Lower leg skin (tissue), 4 donors: ENCODE data around the gene GPN2. TPM values are rescaled to one million over a fixed set of nuclear protein-coding genes. Genes with fewer than 3 reads are reported as not detected.

ENCODE experiments used
- DNase-seq, 2 donors: peaks; one replicate each; pipeline ENCODE4 v3.0.0-alpha.2; 2019; ENCODE audit warnings: low spot score in 2 of 2
- H3K4me3 ChIP-seq: fragments of 200-600 bp; sonication (generic); 2 replicates; pipeline ENCODE4 v1.5.1; 2017; ENCODE audit warnings: mild to moderate bottlenecking, low read depth; ENCODE audit not compliant: poor library complexity, severe bottlenecking
- POLR2A ChIP-seq, 2 donors: fragments of 450-650 bp; IDR thresholded peaks; one replicate each; pipeline ENCODE4 v1.6.1; 2016 to 2017; ENCODE audit warnings: antibody characterized with exemption in 2 of 2, mild to moderate bottlenecking in 1 of 2, moderate library complexity in 1 of 2
- WGBS, 2 donors: methylation state at CpG; one replicate each; pipeline ENCODE4 v1.1.5; 2018; 5-methylcytosine and 5-hydroxymethylcytosine counted together
- intact Hi-C: fragments of 100-400 bp; cut with DNase I; formaldehyde crosslinking; loops from one replicate; pipeline ENCODE4 v1.15.0; 2023; ENCODE audit warnings: low total_unique reads
- total RNA-seq, 4 donors: library from RNA; depleted of rRNA; stranded (reverse); fragments of >200 nt; gene quantifications; one replicate each; pipeline ENCODE4 v1.1.0, GENCODE V29; 2016
- TF ChIP-seq, protein P1 (sequence below), 3 donors: fragments of 450-650 bp; IDR thresholded peaks; one replicate each; pipeline ENCODE4 v1.5.1; 2016; ENCODE audit warnings: antibody characterized with exemption in 3 of 3, mild to moderate bottlenecking in 3 of 3, moderate library complexity in 2 of 3

Gene GPN2
- total RNA-seq, 4 donors from 2014 or later, result 12.3 to 24.5 (median 16.4) TPM

DNA sequence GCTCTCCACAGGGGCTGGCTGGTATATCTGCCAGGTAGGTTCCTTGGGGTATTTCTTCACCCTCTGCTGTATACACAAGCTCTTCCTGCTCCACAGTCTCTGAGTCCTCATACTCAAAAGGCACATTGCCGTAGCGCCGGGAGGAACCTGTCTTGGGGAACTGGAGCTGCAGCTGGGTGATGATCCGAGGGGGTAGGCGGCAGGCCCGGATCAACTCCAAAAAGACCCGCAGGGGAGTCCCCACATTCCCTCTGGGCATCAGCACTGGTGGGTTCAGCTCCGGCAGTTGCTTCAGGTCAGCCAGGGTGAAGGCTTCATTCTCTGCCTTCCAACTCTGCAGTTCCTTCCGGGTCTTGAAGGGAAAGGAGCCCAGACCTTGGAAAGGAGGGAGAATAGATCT, 7.3 kb upstream of the GPN2 start:
- WGBS, 2 donors, result 91 to 96% methylated on average over 9 of the region's 9 CpGs
- TF ChIP-seq POLR2A (IDR thresholded peaks at IDR 0.05), result no peak
- TF ChIP-seq, protein P1, sequence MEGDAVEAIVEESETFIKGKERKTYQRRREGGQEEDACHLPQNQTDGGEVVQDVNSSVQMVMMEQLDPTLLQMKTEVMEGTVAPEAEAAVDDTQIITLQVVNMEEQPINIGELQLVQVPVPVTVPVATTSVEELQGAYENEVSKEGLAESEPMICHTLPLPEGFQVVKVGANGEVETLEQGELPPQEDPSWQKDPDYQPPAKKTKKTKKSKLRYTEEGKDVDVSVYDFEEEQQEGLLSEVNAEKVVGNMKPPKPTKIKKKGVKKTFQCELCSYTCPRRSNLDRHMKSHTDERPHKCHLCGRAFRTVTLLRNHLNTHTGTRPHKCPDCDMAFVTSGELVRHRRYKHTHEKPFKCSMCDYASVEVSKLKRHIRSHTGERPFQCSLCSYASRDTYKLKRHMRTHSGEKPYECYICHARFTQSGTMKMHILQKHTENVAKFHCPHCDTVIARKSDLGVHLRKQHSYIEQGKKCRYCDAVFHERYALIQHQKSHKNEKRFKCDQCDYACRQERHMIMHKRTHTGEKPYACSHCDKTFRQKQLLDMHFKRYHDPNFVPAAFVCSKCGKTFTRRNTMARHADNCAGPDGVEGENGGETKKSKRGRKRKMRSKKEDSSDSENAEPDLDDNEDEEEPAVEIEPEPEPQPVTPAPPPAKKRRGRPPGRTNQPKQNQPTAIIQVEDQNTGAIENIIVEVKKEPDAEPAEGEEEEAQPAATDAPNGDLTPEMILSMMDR (IDR thresholded peaks at IDR 0.05), result no peak
- intact Hi-C loops, result no loop called here
- DNase-seq, result no peak
- no peak overlapping the region for H3K4me3 ChIP-seq

DNA sequence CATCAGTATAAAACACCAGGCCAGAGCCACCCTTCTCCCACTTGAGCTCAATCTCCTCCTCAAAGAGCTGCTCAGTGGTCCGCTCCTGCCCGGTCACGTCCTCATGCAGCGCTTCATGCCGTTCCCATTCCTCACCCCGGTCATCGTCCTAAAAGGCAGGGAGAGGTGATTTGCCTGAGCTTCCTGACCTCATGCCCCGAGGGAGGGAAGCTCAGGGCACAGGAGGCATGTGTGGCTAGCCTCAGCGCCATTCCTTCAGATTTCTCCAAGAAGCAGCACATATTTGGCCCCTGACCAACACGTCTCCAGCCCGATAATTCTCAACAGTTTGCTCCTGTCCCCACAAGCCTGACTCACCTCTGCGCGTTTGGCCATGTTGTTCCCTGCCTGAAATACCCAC, 4.2 kb upstream of the GPN2 start:
- DNase-seq, result no peak
- H3K4me3 ChIP-seq, result no peak overlapping the region
- WGBS, 2 donors, result 88 to 89% methylated on average over 13 of the region's 13 CpGs
- TF ChIP-seq POLR2A (IDR thresholded peaks at IDR 0.05), result no peak
- TF ChIP-seq, protein P1 (IDR thresholded peaks at IDR 0.05), result no peak
- intact Hi-C loops, result no loop called here

DNA sequence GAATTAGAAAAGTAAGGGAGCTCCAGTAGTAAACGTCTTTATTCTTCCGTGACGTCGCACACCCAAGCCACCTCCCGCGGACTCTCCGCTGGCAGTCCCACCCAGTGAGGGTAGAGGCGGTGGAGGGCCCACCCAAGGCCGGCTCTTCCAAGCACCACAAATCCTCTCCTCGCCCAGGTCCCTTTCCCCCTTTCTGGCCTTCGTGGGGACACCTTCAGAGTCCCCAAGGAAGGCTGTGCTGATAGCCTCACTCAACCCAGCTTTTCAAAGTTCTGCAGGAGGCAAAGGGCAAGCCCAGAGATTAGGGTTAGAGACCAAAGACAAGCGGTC, 349 bp upstream of the GPN2 start:
- 2 to 3% methylated on average over 12 of the region's 12 CpGs for WGBS, 2 donors
- peak overlapping the region; percentile 72 for H3K4me3 ChIP-seq
- no peak for TF ChIP-seq POLR2A (IDR thresholded peaks at IDR 0.05)
- TF ChIP-seq, protein P1 (IDR thresholded peaks at IDR 0.05), result no peak
- intact Hi-C loops, result no loop called here
- DNase-seq, result no peak

- intact Hi-C loops, result loop anchor here (5.0 kb wide), 1 partner anchor 91 kb away; no protein-coding TSS in a partner anchor
- WGBS, 2 donors, result 71 to 89% methylated on average over 1 of the region's 1 CpG
These were observed 1.9 kb downstream of the GPN2 start for GRCh38 chr1:26888231-26888630.

GRCh38 chr1:26887125-26887524, 3.0 kb downstream of the GPN2 start:
- intact Hi-C loops, result loop anchor here (5.0 kb wide), 1 partner anchor 90 kb away; no protein-coding TSS in a partner anchor
- 70 to 84% methylated on average over 1 of the region's 1 CpG for WGBS, 2 donors
- no peak for DNase-seq
- no peak overlapping the region for H3K4me3 ChIP-seq
- TF ChIP-seq, protein P1 (IDR thresholded peaks at IDR 0.05), result no peak
- no peak for TF ChIP-seq POLR2A (IDR thresholded peaks at IDR 0.05)

More at GRCh38 chr1:26888231-26888630, 1.9 kb downstream of the GPN2 start:
- TF ChIP-seq, protein P1 (IDR thresholded peaks at IDR 0.05), result no peak
- no peak for TF ChIP-seq POLR2A (IDR thresholded peaks at IDR 0.05)
- DNase-seq, result no peak
- no peak overlapping the region for H3K4me3 ChIP-seq
